ENCODE measurements around the gene PKD2L1.

DNA sequence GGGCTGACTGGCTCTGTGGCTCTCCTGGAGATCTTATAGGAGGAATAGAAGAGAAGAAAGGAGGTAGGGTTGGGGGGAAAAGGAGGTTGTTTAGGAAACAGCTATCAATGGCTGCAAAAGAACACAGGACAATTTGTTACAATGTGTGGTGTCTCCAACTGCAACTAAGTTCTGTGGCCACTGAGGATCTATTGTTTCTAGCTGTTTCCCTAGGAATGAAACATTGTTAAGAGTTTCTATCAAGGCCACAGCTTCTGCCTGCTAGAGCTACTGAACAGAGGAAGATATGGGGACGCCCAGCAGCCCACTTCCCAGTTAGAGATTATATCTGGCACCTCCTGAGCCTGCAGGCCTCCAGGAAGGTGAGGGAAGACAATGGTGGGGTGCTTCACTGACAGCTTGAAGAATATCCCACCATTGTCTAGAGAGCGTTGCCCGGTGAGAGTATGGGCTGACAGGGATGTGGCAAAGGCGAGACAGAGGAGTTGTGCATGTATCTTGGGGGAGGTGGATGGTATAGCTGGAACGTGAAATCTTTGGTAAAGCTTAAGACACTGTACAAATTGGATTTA, 21.0 kb upstream of the PKD2L1 start:
- no peak for TF ChIP-seq ZNF274 (IDR thresholded peaks at IDR 0.05; ENCODE audit: low read depth, low read length)
- no peak for TF ChIP-seq SUZ12 (IDR thresholded peaks at IDR 0.05; ENCODE audit: extremely low read depth, insufficient read depth, insufficient read length)
- no peak for TF ChIP-seq YY1 (IDR thresholded peaks at IDR 0.05; ENCODE audit: insufficient read depth, insufficient read length)
